ENCODE measurements around the gene TCEA2. TPM values are rescaled to one million over a fixed set of nuclear protein-coding genes. Genes with fewer than 3 reads are reported as not detected.

Gene TCEA2
- total RNA-seq, 3 donors from 2014 or later, result 4.1 to 46.1 (median 9.5) TPM

- peaks cover 5% of the 10 kb centered on the region for H3K4me1 ChIP-seq (ENCODE audit: low read depth)
- H3K9me3 ChIP-seq, result no peaks in the 10 kb centered on the region
- H3K36me3 ChIP-seq (ENCODE audit: low read depth), result no peaks in the 10 kb centered on the region
- H3K4me3 ChIP-seq, result no peak overlapping the region
- ATAC-seq, result no peak
- no peak for DNase-seq
- TF ChIP-seq CTCF (IDR thresholded peaks at IDR 0.05), result no peak
- intact Hi-C loops (cut with DNase I, micrococcal nuclease), result no loop called here
These were observed 12.6 kb upstream of the TCEA2 start for GRCh38 chr20:64050261-64051032.

GRCh38 chr20:64051033-64051452 is 12.0 kb upstream of the TCEA2 start:
- intact Hi-C loops (cut with DNase I, micrococcal nuclease), result no loop called here
- Histone ChIP-seq H3K9me3 (no peaks in the 10 kb centered on the region), H3K4me3 (no peak overlapping the region), H3K4me1 (ENCODE audit: low read depth) (peaks cover 5% of the 10 kb centered on the region), H3K36me3 (ENCODE audit: low read depth) (no peaks in the 10 kb centered on the region)
- TF ChIP-seq CTCF (IDR thresholded peaks at IDR 0.05), result no peak
- DNase-seq (no peak), ATAC-seq (no peak)

GRCh38 chr20:64051561-64052325 is 11.3 kb upstream of the TCEA2 start:
- no peak for TF ChIP-seq CTCF (IDR thresholded peaks at IDR 0.05)
- intact Hi-C loops (cut with DNase I, micrococcal nuclease), result no loop called here
- peaks cover 5% of the 10 kb centered on the region for H3K4me1 ChIP-seq (ENCODE audit: low read depth)
- no peaks in the 10 kb centered on the region for H3K36me3 ChIP-seq (ENCODE audit: low read depth)
- H3K9me3 ChIP-seq, result no peaks in the 10 kb centered on the region
- H3K4me3 ChIP-seq, result no peak overlapping the region
- DNase-seq (no peak), ATAC-seq (no peak)

GRCh38 chr20:64052326-64052722 is 10.7 kb upstream of the TCEA2 start:
- DNase-seq (no peak), ATAC-seq (no peak)
- intact Hi-C loops (cut with DNase I, micrococcal nuclease), result no loop called here
- Histone ChIP-seq H3K36me3 (ENCODE audit: low read depth) (no peaks in the 10 kb centered on the region), H3K4me1 (ENCODE audit: low read depth) (peaks cover 5% of the 10 kb centered on the region), H3K4me3 (no peak overlapping the region), H3K9me3 (no peaks in the 10 kb centered on the region)
- no peak for TF ChIP-seq CTCF (IDR thresholded peaks at IDR 0.05)

- no peak for TF ChIP-seq CTCF (IDR thresholded peaks at IDR 0.05)
- Histone ChIP-seq H3K36me3 (ENCODE audit: low read depth) (no peaks in the 10 kb centered on the region), H3K9me3 (no peaks in the 10 kb centered on the region), H3K4me3 (no peak overlapping the region), H3K4me1 (ENCODE audit: low read depth) (peaks cover 5% of the 10 kb centered on the region)
- ATAC-seq, result no peak
- intact Hi-C loops (cut with DNase I, micrococcal nuclease), result no loop called here
- DNase-seq, result no peak
These were observed 9.8 kb upstream of the TCEA2 start for GRCh38 chr20:64052987-64053840.
